ENCODE measurements around the gene RBAK. TPM values are rescaled to one million over a fixed set of nuclear protein-coding genes. Genes with fewer than 3 reads are reported as not detected.

Gene RBAK
- total RNA-seq, 1 experiment from 2014 or later: 16.1 TPM

DNA sequence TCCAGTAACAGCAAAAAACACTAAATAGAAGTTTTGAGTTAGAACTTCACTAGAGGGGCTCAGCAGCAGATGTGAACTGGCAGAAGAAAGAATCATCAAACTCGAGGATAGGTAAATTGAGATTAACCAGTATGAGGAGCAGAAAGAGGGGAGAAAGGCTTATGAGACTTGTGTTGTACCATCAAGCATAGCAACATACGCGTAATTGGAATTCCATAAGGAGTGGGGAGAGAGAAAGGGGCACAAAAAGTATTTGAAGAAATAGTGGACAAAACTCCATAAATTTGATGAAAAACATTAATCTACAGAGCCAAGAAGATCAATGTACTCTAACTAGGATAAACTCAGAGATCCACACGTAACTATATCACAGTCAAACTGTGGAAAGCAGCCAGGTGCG is 48.3 kb downstream of the RBAK start:
- Histone ChIP-seq H3K36me3 (ENCODE audit: control insufficient read depth, insufficient read depth, low read length) (no peaks in the 10 kb centered on the region), H3K27me3 (replicated peaks; ENCODE audit: control insufficient read depth, insufficient read depth, low read length) (no peaks in the 10 kb centered on the region), H3K4me1 (no peaks in the 10 kb centered on the region), H3K4me3 (ENCODE audit: low read depth, low read length) (no peak overlapping the region), H3K9me3 (peaks cover 23% of the 10 kb centered on the region)
- POLR2A ChIA-PET: no interaction called here
- Mint-ChIP-seq H3K4me1 (ENCODE audit: low read depth, unreplicated experiment) (no peaks in the 10 kb centered on the region), H3K9me3 (ENCODE audit: unreplicated experiment) (peaks cover 37% of the 10 kb centered on the region), H3K27ac (ENCODE audit: unreplicated experiment) (no peak overlapping the region), H3K36me3 (ENCODE audit: insufficient read depth, unreplicated experiment) (no peaks in the 10 kb centered on the region), H3K4me3 (ENCODE audit: unreplicated experiment) (no peak overlapping the region), H3K27me3 (ENCODE audit: insufficient read depth, unreplicated experiment) (no peaks in the 10 kb centered on the region)
- no peak for DNase-seq
- no TSS peak for BruUV-seq (replicated peaks)
- intact Hi-C loops (cut with micrococcal nuclease; ENCODE audit: unreplicated experiment): no loop called here
- TF ChIP-seq, protein P1, sequence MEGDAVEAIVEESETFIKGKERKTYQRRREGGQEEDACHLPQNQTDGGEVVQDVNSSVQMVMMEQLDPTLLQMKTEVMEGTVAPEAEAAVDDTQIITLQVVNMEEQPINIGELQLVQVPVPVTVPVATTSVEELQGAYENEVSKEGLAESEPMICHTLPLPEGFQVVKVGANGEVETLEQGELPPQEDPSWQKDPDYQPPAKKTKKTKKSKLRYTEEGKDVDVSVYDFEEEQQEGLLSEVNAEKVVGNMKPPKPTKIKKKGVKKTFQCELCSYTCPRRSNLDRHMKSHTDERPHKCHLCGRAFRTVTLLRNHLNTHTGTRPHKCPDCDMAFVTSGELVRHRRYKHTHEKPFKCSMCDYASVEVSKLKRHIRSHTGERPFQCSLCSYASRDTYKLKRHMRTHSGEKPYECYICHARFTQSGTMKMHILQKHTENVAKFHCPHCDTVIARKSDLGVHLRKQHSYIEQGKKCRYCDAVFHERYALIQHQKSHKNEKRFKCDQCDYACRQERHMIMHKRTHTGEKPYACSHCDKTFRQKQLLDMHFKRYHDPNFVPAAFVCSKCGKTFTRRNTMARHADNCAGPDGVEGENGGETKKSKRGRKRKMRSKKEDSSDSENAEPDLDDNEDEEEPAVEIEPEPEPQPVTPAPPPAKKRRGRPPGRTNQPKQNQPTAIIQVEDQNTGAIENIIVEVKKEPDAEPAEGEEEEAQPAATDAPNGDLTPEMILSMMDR (IDR thresholded peaks at IDR 0.05; ENCODE audit: insufficient read depth in 1 of 2, low read depth in 1 of 2, low read length in 1 of 2, severe bottlenecking in 1 of 2, unreplicated experiment in 1 of 2): no peak
- CTCF ChIA-PET: no interaction called here

DNA sequence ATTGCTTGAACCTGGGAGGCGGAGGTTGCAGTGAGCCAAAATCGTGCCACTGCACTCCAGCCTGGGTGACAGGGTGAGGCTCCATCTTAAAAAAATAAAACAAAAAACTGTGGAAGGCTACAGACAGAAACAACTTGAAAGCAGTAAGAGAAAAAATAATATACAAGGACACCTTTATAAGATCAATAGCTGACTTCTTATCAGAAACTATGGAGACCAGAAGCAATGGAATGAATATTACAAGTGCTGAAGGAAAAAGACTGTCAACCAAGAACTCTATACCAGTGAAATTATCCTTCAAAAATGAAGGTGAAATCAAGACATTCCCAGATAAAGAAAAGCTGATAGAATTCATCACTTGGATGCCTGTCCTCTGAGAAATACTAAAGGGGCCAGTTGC is 49.0 kb downstream of the RBAK start:
- POLR2A ChIA-PET: no interaction called here
- H3K9me3 Mint-ChIP-seq (ENCODE audit: unreplicated experiment): peaks cover 37% of the 10 kb centered on the region
- Histone ChIP-seq H3K36me3 (ENCODE audit: control insufficient read depth, insufficient read depth, low read length) (no peaks in the 10 kb centered on the region), H3K4me3 (ENCODE audit: low read depth, low read length) (no peak overlapping the region), H3K27me3 (replicated peaks; ENCODE audit: control insufficient read depth, insufficient read depth, low read length) (no peaks in the 10 kb centered on the region), H3K4me1 (no peaks in the 10 kb centered on the region), H3K9me3 (peaks cover 23% of the 10 kb centered on the region)
- DNase-seq: no peak
- H3K27me3 Mint-ChIP-seq (ENCODE audit: insufficient read depth, unreplicated experiment): no peaks in the 10 kb centered on the region
- no peaks in the 10 kb centered on the region for H3K4me1 Mint-ChIP-seq (ENCODE audit: low read depth, unreplicated experiment)
- TF ChIP-seq, protein P1 (IDR thresholded peaks at IDR 0.05; ENCODE audit: insufficient read depth in 1 of 2, low read depth in 1 of 2, low read length in 1 of 2, severe bottlenecking in 1 of 2, unreplicated experiment in 1 of 2): no peak
- no peak overlapping the region for H3K27ac Mint-ChIP-seq (ENCODE audit: unreplicated experiment)
- no peaks in the 10 kb centered on the region for H3K36me3 Mint-ChIP-seq (ENCODE audit: insufficient read depth, unreplicated experiment)
- no TSS peak for BruUV-seq (replicated peaks)
- CTCF ChIA-PET: no interaction called here
- no peak overlapping the region for H3K4me3 Mint-ChIP-seq (ENCODE audit: unreplicated experiment)
- intact Hi-C loops (cut with micrococcal nuclease; ENCODE audit: unreplicated experiment): no loop called here

DNA sequence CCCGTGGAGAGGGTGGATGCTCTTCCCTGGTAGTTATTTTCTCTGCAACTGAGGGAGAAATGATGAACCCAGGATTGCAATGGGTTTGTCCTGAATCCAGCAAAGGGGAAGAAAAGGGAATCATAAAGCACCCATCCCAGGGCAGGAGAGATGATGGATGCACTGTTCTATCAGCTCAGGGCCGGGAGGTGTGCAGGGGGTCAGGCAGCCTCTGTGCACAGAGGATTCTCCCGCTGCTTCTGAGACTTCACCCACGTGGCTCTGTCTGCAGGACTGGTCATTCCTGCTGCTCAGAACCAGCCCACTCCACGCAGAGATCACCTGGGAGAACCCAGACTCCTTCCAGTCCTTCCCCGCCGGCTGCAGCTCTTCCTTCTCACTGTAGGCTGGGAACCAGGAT is 70.7 kb downstream of the RBAK start:
- POLR2A ChIA-PET: no interaction called here
- no peak overlapping the region for H3K4me3 ChIP-seq (ENCODE audit: low read depth, low read length)
- CTCF ChIA-PET: no interaction called here
- Mint-ChIP-seq H3K9me3 (ENCODE audit: unreplicated experiment) (no peaks in the 10 kb centered on the region), H3K4me1 (ENCODE audit: low read depth, unreplicated experiment) (no peaks in the 10 kb centered on the region), H3K27me3 (ENCODE audit: insufficient read depth, unreplicated experiment) (peaks cover 5% of the 10 kb centered on the region), H3K36me3 (ENCODE audit: insufficient read depth, unreplicated experiment) (no peaks in the 10 kb centered on the region), H3K27ac (ENCODE audit: unreplicated experiment) (no peak overlapping the region), H3K4me3 (ENCODE audit: unreplicated experiment) (no peak overlapping the region)
- no TSS peak for BruUV-seq (replicated peaks)
- no peaks in the 10 kb centered on the region for H3K27me3 ChIP-seq (replicated peaks; ENCODE audit: control insufficient read depth, insufficient read depth, low read length)
- no peak for DNase-seq
- intact Hi-C loops (cut with micrococcal nuclease; ENCODE audit: unreplicated experiment): no loop called here
- TF ChIP-seq, protein P1 (IDR thresholded peaks at IDR 0.05; ENCODE audit: insufficient read depth in 1 of 2, low read depth in 1 of 2, low read length in 1 of 2, severe bottlenecking in 1 of 2, unreplicated experiment in 1 of 2): no peak
- no peaks in the 10 kb centered on the region for H3K4me1 ChIP-seq
- H3K9me3 ChIP-seq: no peaks in the 10 kb centered on the region
- no peaks in the 10 kb centered on the region for H3K36me3 ChIP-seq (ENCODE audit: control insufficient read depth, insufficient read depth, low read length)

Measured in Caco-2 (cell line).